ENCODE measurements around the gene VPS54.

The VPS54 gene

DNA sequence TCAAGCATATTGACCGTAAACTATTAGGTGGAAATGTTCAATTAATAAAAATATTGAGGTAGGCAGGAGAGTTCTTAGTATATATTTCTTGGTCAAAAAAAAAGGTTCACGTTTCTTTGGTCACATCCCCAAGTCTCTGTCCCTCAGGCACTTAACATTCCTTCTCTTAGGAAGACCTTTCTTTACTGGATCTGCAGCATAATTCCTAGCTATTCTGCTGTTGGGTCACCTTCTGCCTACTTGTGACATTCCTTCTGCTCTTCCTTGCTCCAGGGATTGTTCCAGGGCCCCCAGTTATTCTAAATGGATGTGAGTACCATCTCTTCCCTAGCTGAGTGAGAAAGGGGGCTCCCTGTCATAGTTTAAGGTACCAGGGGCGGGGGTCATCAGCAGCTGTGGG, 173.4 kb downstream of the VPS54 start:
- Histone ChIP-seq H3K27ac (replicated peaks) (no peak overlapping the region), H3K4me3 (replicated peaks; ENCODE audit: insufficient read depth, low read length) (no peak overlapping the region), H3K27me3 (ENCODE audit: insufficient read depth, poor library complexity, severe bottlenecking) (no peaks in the 10 kb centered on the region)
- no peak for DNase-seq (ENCODE audit: low read depth in 1 of 2, low spot score in 1 of 2)
- TF ChIP-seq POLR2AphosphoS5 (IDR thresholded peaks at IDR 0.05; ENCODE audit: low read depth) (no peak), GABPA (IDR thresholded peaks at IDR 0.05; ENCODE audit: low read depth) (no peak), CTCF (IDR thresholded peaks at IDR 0.05; ENCODE audit: insufficient read depth, low read length) (no peak), SPI1 (IDR thresholded peaks at IDR 0.05; ENCODE audit: borderline replicate concordance, low read depth) (no peak), REST (IDR thresholded peaks at IDR 0.05; ENCODE audit: insufficient replicate concordance, low read depth) (no peak)

DNA sequence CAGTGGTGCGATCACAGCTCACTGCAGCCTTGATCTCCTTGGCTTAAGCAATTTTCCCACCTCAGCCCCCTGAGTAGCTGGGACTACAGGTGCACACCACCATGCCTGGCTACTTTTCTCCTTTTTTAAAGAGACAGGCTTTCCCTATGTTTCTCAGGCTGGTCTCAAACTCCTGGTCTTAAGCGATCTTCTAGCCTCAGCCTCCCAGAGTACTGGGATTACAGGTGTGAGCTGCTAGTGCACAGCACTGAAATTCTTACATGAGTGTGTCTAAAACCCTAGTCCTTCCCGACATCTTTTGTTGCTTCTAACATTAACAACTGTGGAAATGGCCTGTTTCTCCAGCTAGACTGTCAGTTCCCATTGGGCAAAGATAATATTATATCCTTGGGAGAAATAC, 174.6 kb downstream of the VPS54 start:
- DNase-seq (ENCODE audit: low read depth in 1 of 2, low spot score in 1 of 2): no peak
- TF ChIP-seq REST (IDR thresholded peaks at IDR 0.05; ENCODE audit: insufficient replicate concordance, low read depth): no peak
- no peak for TF ChIP-seq POLR2AphosphoS5 (IDR thresholded peaks at IDR 0.05; ENCODE audit: low read depth)
- no peak for TF ChIP-seq CTCF (IDR thresholded peaks at IDR 0.05; ENCODE audit: insufficient read depth, low read length)
- TF ChIP-seq SPI1 (IDR thresholded peaks at IDR 0.05; ENCODE audit: borderline replicate concordance, low read depth): no peak
- no peak for TF ChIP-seq GABPA (IDR thresholded peaks at IDR 0.05; ENCODE audit: low read depth)
- no peak overlapping the region for H3K4me3 ChIP-seq (replicated peaks; ENCODE audit: insufficient read depth, low read length)
- H3K27me3 ChIP-seq (ENCODE audit: insufficient read depth, poor library complexity, severe bottlenecking): no peaks in the 10 kb centered on the region
- H3K27ac ChIP-seq (replicated peaks): no peak overlapping the region

DNA sequence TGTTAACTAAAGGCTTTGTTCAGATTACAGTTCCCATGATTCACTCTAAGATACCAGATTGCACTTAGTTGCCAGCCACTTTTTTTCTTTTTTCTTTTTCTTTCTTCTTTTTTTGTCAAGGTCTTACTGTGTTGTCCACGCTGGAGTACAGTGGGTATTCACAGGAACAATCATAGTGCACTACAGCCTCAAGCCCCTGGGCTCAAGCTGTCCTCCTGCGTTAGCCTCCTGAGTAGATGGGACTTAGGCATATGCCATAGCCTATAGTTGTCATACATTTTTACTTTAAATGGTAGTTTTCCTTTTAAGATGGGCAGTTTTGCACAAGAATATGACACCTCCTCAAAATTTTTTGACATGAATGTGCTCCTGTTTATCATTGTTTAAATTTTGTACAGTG, 175.4 kb downstream of the VPS54 start:
- H3K4me3 ChIP-seq (replicated peaks; ENCODE audit: insufficient read depth, low read length): no peak overlapping the region
- no peak overlapping the region for H3K27ac ChIP-seq (replicated peaks)
- H3K27me3 ChIP-seq (ENCODE audit: insufficient read depth, poor library complexity, severe bottlenecking): no peaks in the 10 kb centered on the region
- DNase-seq (ENCODE audit: low read depth in 1 of 2, low spot score in 1 of 2): no peak
- TF ChIP-seq CTCF (IDR thresholded peaks at IDR 0.05; ENCODE audit: insufficient read depth, low read length): no peak
- TF ChIP-seq POLR2AphosphoS5 (IDR thresholded peaks at IDR 0.05; ENCODE audit: low read depth): no peak
- TF ChIP-seq SPI1 (IDR thresholded peaks at IDR 0.05; ENCODE audit: borderline replicate concordance, low read depth): no peak
- no peak for TF ChIP-seq GABPA (IDR thresholded peaks at IDR 0.05; ENCODE audit: low read depth)
- TF ChIP-seq REST (IDR thresholded peaks at IDR 0.05; ENCODE audit: insufficient replicate concordance, low read depth): no peak

All from HL-60 (cell line).